Colonic mucosa (tissue), 4 donors: ENCODE data around the gene ERICH2. TPM values are rescaled to one million over a fixed set of nuclear protein-coding genes. Genes with fewer than 3 reads are reported as not detected.

Experiments used
- DNase-seq: peaks from one replicate; pipeline ENCODE4 v3.0.0-alpha.2; 2020
- H3K27ac ChIP-seq: fragments of 200-600 bp; one replicate; pipeline ENCODE4 v1.8.0; 2021
- H3K27me3 ChIP-seq: fragments of 200-600 bp; one replicate; pipeline ENCODE4 v1.8.0; 2021
- H3K36me3 ChIP-seq: fragments of 200-600 bp; one replicate; pipeline ENCODE4 v1.8.0; 2021
- H3K4me1 ChIP-seq: fragments of 200-600 bp; one replicate; pipeline ENCODE4 v1.8.0; 2021; ENCODE audit warnings: mild to moderate bottlenecking
- H3K4me3 ChIP-seq: fragments of 200-600 bp; one replicate; pipeline ENCODE4 v1.8.0; 2021
- H3K9ac ChIP-seq, 2 donors: one replicate each; pipeline ENCODE4 v1.7.0; 2013; ENCODE audit warnings: control low read depth in 2 of 2, low read depth in 2 of 2, low read length in 2 of 2
- H3K9me3 ChIP-seq: fragments of 200-600 bp; one replicate; pipeline ENCODE4 v1.8.0; 2021
- CTCF ChIP-seq: fragments of 200-600 bp; IDR thresholded peaks from one replicate; pipeline ENCODE4 v1.8.0; 2022; ENCODE audit warnings: antibody characterized with exemption, mild to moderate bottlenecking
- intact Hi-C: fragments of 100-400 bp; cut with DNase I; formaldehyde crosslinking; loops from one replicate; pipeline ENCODE4 v1.14.1; 2022
- total RNA-seq, 2 donors: library from RNA; stranded (reverse); fragmentation: NEBNext Ultra II Directional in 1 of 2; extraction: Animal tissue kit (Norgen Biotek cat#: 25700) in 1 of 2; gene quantifications; one replicate each; pipeline ENCODE4 v1.2.1, GENCODE V29; 2021
- donor health status: healthy.
- donor health status: DM: no; HTN: no; CAD: no.
- donor health status: DM: no; HTN: no; CAD: no.

Gene ERICH2
- total RNA-seq, 2 donors from 2014 or later: not detected

- H3K4me3 ChIP-seq: no peak overlapping the region
- H3K36me3 ChIP-seq: no peaks in the 10 kb centered on the region
- TF ChIP-seq CTCF: no peak
- no peaks in the 10 kb centered on the region for H3K27me3 ChIP-seq
- H3K9ac ChIP-seq: no peak overlapping the region
- H3K27ac ChIP-seq: no peak overlapping the region
- no peaks in the 10 kb centered on the region for H3K4me1 ChIP-seq
- no peaks in the 10 kb centered on the region for H3K9me3 ChIP-seq
- intact Hi-C loops: no loop called here
- no peak for DNase-seq
Observed at GRCh38 chr2:170736628-170737027, 33.5 kb upstream of the ERICH2 start.

GRCh38 chr2:170737406-170737805, 32.8 kb upstream of the ERICH2 start:
- no peak overlapping the region for H3K4me3 ChIP-seq
- H3K36me3 ChIP-seq: no peaks in the 10 kb centered on the region
- H3K27ac ChIP-seq: no peak overlapping the region
- no peak for TF ChIP-seq CTCF
- H3K4me1 ChIP-seq: no peaks in the 10 kb centered on the region
- DNase-seq: no peak
- H3K9ac ChIP-seq: no peak overlapping the region
- no peaks in the 10 kb centered on the region for H3K9me3 ChIP-seq
- no peaks in the 10 kb centered on the region for H3K27me3 ChIP-seq
- intact Hi-C loops: no loop called here

- H3K4me1 ChIP-seq: no peaks in the 10 kb centered on the region
- no peaks in the 10 kb centered on the region for H3K36me3 ChIP-seq
- no peaks in the 10 kb centered on the region for H3K27me3 ChIP-seq
- TF ChIP-seq CTCF: no peak
- no peak overlapping the region for H3K27ac ChIP-seq
- intact Hi-C loops: no loop called here
- DNase-seq: no peak
- H3K9ac ChIP-seq: no peak overlapping the region
- H3K9me3 ChIP-seq: no peaks in the 10 kb centered on the region
- no peak overlapping the region for H3K4me3 ChIP-seq
Observed at GRCh38 chr2:170737821-170738220, 32.4 kb upstream of the ERICH2 start.

GRCh38 chr2:170739048-170739447, 31.1 kb upstream of the ERICH2 start:
- DNase-seq: no peak
- no peak for TF ChIP-seq CTCF
- intact Hi-C loops: no loop called here
- Histone ChIP-seq H3K27me3 (no peaks in the 10 kb centered on the region), H3K9ac (no peak overlapping the region), H3K36me3 (no peaks in the 10 kb centered on the region), H3K9me3 (no peaks in the 10 kb centered on the region), H3K4me1 (no peaks in the 10 kb centered on the region), H3K27ac (no peak overlapping the region), H3K4me3 (no peak overlapping the region)

GRCh38 chr2:170739507-170740046, 30.6 kb upstream of the ERICH2 start:
- no peak for TF ChIP-seq CTCF
- Histone ChIP-seq H3K36me3 (no peaks in the 10 kb centered on the region), H3K27me3 (no peaks in the 10 kb centered on the region), H3K9me3 (no peaks in the 10 kb centered on the region), H3K4me1 (no peaks in the 10 kb centered on the region), H3K4me3 (no peak overlapping the region), H3K27ac (no peak overlapping the region), H3K9ac (no peak overlapping the region)
- intact Hi-C loops: no loop called here
- no peak for DNase-seq
